GM23338 (cell line): ENCODE data around the gene PDE4D.

Source experiments
- CREB1 ChIP-seq: fragments of 250-450 bp; sonication (Bioruptor Pico); IDR thresholded peaks from 2 replicates; pipeline ENCODE4 v1.5.0; 2020; ENCODE audit warnings: low read depth, mild to moderate bottlenecking, moderate library complexity
- EZH2 ChIP-seq: fragments of 200-600 bp; sonication (generic); IDR thresholded peaks from one replicate; pipeline ENCODE4 v1.8.0; 2017; ENCODE audit warnings: antibody characterized with exemption, mild to moderate bottlenecking, low read depth; ENCODE audit not compliant: unreplicated experiment
- EZH2phosphoT487 ChIP-seq: fragments of 200-600 bp; sonication (generic); IDR thresholded peaks from one replicate; pipeline ENCODE4 v1.8.1; 2018; ENCODE audit warnings: antibody characterized with exemption; ENCODE audit not compliant: unreplicated experiment
- JUNB ChIP-seq: IDR thresholded peaks from one replicate; pipeline ENCODE4 v1.6.1; 2016; ENCODE audit warnings: antibody characterized with exemption; ENCODE audit not compliant: unreplicated experiment
- NANOG ChIP-seq: IDR thresholded peaks from 2 replicates; pipeline ENCODE4 v1.6.1; 2016; ENCODE audit warnings: antibody characterized with exemption, borderline replicate concordance
- POLR2AphosphoS5 ChIP-seq: IDR thresholded peaks from 2 replicates; pipeline ENCODE4 v1.6.1; 2016; ENCODE audit warnings: antibody characterized with exemption, low read depth
- STAT1 ChIP-seq: IDR thresholded peaks from one replicate; pipeline ENCODE4 v1.6.1; 2016; ENCODE audit warnings: antibody characterized with exemption; ENCODE audit not compliant: unreplicated experiment
- TF ChIP-seq, protein P1 (sequence below), 2 experiments: fragments of 200-600 bp in 1 of 2; sonication (generic) in 1 of 2; conservative IDR thresholded peaks; 2 replicates each; pipeline versions ENCODE4 v1.5.1 to v1.6.1; 2016 to 2017; ENCODE audit warnings: antibody characterized with exemption in 2 of 2, low read depth in 2 of 2, mild to moderate bottlenecking in 2 of 2, moderate library complexity in 1 of 2
- TF ChIP-seq, protein P2 (sequence below): IDR thresholded peaks from one replicate; pipeline ENCODE4 v1.6.1; 2018; ENCODE audit warnings: antibody characterized with exemption; ENCODE audit not compliant: unreplicated experiment
- TF ChIP-seq, protein P3 (sequence below): fragments of 250-450 bp; sonication (Bioruptor Pico); IDR thresholded peaks from 2 replicates; pipeline ENCODE4 v1.5.0; 2020; ENCODE audit warnings: mild to moderate bottlenecking, moderate library complexity

DNA sequence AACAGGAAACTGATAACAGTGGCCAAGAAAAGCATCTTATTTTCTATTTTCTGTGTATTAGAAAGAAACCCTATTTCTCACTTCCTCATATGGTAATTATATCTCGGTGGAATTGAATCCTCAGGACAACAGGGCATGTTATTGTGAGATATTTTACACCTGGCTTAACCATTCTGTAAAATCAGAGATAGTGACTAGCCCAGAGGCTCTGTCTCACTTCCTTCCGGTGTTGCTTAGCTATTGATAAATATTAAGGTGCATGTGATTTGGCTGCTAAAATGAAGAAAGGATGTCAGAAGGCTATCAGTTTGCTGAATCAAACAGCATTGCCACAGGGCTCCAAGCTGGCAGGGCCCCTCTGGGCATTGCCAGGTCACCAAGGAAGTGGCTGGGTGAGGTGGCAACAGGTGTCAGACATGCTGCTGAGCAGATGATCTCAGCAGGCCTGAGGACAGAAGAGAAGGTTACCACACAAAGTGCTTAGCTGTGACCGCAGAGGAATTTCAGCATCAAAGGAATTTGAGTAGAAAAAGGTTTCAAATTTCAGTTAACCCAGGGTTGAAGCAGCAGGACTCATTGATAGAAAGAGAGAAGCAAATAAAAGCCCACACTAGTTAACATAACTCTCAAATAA, 330.7 kb downstream of the PDE4D start:
- TF ChIP-seq, protein P1, sequence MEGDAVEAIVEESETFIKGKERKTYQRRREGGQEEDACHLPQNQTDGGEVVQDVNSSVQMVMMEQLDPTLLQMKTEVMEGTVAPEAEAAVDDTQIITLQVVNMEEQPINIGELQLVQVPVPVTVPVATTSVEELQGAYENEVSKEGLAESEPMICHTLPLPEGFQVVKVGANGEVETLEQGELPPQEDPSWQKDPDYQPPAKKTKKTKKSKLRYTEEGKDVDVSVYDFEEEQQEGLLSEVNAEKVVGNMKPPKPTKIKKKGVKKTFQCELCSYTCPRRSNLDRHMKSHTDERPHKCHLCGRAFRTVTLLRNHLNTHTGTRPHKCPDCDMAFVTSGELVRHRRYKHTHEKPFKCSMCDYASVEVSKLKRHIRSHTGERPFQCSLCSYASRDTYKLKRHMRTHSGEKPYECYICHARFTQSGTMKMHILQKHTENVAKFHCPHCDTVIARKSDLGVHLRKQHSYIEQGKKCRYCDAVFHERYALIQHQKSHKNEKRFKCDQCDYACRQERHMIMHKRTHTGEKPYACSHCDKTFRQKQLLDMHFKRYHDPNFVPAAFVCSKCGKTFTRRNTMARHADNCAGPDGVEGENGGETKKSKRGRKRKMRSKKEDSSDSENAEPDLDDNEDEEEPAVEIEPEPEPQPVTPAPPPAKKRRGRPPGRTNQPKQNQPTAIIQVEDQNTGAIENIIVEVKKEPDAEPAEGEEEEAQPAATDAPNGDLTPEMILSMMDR (conservative IDR thresholded peaks at IDR 0.05; ENCODE audit: low read depth in 2 of 2), result no peak
- TF ChIP-seq EZH2 (no peak), EZH2phosphoT487 (no peak), NANOG (peak; percentile 48; the same call in 1 of the 2 replicates), POLR2AphosphoS5 (no peak), JUNB (no peak), STAT1 (no peak), CREB1 (CRISPR knock-in tag) (no peak)
- TF ChIP-seq, protein P2, sequence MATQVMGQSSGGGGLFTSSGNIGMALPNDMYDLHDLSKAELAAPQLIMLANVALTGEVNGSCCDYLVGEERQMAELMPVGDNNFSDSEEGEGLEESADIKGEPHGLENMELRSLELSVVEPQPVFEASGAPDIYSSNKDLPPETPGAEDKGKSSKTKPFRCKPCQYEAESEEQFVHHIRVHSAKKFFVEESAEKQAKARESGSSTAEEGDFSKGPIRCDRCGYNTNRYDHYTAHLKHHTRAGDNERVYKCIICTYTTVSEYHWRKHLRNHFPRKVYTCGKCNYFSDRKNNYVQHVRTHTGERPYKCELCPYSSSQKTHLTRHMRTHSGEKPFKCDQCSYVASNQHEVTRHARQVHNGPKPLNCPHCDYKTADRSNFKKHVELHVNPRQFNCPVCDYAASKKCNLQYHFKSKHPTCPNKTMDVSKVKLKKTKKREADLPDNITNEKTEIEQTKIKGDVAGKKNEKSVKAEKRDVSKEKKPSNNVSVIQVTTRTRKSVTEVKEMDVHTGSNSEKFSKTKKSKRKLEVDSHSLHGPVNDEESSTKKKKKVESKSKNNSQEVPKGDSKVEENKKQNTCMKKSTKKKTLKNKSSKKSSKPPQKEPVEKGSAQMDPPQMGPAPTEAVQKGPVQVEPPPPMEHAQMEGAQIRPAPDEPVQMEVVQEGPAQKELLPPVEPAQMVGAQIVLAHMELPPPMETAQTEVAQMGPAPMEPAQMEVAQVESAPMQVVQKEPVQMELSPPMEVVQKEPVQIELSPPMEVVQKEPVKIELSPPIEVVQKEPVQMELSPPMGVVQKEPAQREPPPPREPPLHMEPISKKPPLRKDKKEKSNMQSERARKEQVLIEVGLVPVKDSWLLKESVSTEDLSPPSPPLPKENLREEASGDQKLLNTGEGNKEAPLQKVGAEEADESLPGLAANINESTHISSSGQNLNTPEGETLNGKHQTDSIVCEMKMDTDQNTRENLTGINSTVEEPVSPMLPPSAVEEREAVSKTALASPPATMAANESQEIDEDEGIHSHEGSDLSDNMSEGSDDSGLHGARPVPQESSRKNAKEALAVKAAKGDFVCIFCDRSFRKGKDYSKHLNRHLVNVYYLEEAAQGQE, result no peak
- TF ChIP-seq, protein P3, sequence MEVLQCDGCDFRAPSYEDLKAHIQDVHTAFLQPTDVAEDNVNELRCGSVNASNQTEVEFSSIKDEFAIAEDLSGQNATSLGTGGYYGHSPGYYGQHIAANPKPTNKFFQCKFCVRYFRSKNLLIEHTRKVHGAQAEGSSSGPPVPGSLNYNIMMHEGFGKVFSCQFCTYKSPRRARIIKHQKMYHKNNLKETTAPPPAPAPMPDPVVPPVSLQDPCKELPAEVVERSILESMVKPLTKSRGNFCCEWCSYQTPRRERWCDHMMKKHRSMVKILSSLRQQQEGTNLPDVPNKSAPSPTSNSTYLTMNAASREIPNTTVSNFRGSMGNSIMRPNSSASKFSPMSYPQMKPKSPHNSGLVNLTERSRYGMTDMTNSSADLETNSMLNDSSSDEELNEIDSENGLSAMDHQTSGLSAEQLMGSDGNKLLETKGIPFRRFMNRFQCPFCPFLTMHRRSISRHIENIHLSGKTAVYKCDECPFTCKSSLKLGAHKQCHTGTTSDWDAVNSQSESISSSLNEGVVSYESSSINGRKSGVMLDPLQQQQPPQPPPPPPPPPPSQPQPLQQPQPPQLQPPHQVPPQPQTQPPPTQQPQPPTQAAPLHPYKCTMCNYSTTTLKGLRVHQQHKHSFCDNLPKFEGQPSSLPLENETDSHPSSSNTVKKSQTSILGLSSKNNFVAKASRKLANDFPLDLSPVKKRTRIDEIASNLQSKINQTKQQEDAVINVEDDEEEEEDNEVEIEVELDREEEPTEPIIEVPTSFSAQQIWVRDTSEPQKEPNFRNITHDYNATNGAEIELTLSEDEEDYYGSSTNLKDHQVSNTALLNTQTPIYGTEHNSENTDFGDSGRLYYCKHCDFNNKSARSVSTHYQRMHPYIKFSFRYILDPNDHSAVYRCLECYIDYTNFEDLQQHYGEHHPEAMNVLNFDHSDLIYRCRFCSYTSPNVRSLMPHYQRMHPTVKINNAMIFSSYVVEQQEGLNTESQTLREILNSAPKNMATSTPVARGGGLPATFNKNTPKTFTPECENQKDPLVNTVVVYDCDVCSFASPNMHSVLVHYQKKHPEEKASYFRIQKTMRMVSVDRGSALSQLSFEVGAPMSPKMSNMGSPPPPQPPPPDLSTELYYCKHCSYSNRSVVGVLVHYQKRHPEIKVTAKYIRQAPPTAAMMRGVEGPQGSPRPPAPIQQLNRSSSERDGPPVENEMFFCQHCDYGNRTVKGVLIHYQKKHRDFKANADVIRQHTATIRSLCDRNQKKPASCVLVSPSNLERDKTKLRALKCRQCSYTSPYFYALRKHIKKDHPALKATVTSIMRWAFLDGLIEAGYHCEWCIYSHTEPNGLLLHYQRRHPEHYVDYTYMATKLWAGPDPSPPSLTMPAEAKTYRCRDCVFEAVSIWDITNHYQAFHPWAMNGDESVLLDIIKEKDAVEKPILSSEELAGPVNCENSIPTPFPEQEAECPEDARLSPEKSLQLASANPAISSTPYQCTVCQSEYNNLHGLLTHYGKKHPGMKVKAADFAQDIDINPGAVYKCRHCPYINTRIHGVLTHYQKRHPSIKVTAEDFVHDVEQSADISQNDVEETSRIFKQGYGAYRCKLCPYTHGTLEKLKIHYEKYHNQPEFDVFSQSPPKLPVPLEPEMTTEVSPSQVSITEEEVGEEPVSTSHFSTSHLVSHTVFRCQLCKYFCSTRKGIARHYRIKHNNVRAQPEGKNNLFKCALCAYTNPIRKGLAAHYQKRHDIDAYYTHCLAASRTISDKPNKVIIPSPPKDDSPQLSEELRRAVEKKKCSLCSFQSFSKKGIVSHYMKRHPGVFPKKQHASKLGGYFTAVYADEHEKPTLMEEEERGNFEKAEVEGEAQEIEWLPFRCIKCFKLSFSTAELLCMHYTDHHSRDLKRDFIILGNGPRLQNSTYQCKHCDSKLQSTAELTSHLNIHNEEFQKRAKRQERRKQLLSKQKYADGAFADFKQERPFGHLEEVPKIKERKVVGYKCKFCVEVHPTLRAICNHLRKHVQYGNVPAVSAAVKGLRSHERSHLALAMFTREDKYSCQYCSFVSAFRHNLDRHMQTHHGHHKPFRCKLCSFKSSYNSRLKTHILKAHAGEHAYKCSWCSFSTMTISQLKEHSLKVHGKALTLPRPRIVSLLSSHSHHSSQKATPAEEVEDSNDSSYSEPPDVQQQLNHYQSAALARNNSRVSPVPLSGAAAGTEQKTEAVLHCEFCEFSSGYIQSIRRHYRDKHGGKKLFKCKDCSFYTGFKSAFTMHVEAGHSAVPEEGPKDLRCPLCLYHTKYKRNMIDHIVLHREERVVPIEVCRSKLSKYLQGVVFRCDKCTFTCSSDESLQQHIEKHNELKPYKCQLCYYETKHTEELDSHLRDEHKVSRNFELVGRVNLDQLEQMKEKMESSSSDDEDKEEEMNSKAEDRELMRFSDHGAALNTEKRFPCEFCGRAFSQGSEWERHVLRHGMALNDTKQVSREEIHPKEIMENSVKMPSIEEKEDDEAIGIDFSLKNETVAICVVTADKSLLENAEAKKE (CRISPR knock-in tag), result peak; percentile 96
